Stimulated activated CD8-positive, alpha-beta memory T cell treated with anti-CD3 and anti-CD28 coated beads, Interleukin-15, amount 100 ng/mL, for 24 hours (primary cell): ENCODE results near the gene MTERF4.

Source experiments
- DNase-seq: peaks from one replicate; pipeline ENCODE4 v3.0.0-alpha.2; 2020; ENCODE audit warnings: low read depth

MTERF4 gene

DNA sequence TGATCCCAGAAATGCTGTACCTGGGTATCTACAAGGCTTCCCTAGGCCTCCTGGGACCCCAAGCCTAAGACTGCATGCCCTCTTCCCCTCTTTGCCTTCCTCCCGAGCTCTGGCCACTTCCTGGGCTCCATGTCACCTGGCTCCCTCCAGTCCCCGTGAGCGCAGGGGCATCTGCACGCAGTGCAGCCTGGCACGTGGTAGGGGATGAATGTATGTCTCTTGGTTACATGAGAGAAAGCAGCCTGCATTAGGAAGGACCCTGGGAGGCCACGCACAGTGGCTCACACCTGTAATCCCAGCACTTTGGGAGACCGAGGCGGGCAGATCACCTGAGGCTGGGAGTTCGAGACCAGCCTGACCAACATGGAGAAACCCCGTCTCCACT lies 31.3 kb upstream of the MTERF4 start:
- no peak for DNase-seq

- DNase-seq: no peak
Observed at GRCh38 chr2:241132538-241133435, 30.7 kb upstream of the MTERF4 start.

DNA sequence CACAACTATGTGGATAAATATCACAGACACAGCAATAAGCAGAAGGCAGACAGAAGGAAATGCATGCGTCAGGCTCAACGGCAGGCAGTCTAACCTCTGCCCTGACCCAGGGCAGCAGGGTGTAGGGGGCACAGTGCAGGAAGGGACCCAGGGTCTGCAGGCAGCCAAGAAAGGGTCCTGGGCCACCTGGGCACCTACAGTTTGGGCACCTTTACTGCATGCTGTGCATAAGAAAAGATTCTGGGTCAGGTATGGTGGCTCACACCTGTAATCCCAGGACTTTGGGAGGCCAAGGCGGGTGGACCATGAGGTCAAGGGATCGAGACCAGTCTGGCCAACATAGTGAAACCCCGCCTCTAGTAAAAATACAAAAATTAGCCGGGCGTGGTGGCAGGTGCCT lies 29.4 kb upstream of the MTERF4 start:
- no peak for DNase-seq

- DNase-seq: no peak
Observed at GRCh38 chr2:241130316-241130715, 28.2 kb upstream of the MTERF4 start.

GRCh38 chr2:241129086-241129871 lies 27.2 kb upstream of the MTERF4 start:
- DNase-seq: no peak

DNA sequence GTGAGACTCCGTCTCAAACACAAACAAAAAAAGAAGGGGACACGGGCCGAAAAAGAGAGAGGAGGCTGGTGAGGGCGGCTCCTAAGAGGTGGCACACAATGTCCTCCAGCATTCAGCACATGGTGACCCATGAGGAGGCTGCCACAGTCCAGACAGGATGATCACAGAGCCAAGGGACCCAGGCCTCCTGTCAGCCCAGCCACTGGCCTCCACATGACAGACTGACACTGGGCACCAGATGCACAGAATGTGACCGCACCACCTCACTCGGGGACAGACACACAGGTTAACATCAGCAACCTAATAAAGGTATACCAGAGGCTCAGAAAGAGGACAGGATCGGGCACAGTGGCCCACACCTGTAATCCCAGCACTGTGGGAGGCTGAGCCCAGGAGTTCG lies 26.2 kb upstream of the MTERF4 start:
- DNase-seq: no peak

- no peak for DNase-seq
Observed at GRCh38 chr2:241126771-241127202, 24.7 kb upstream of the MTERF4 start.

- DNase-seq: no peak
Observed at GRCh38 chr2:241126201-241126611, 24.1 kb upstream of the MTERF4 start.

- DNase-seq: no peak
Observed at GRCh38 chr2:241125626-241126025, 23.5 kb upstream of the MTERF4 start.

DNA sequence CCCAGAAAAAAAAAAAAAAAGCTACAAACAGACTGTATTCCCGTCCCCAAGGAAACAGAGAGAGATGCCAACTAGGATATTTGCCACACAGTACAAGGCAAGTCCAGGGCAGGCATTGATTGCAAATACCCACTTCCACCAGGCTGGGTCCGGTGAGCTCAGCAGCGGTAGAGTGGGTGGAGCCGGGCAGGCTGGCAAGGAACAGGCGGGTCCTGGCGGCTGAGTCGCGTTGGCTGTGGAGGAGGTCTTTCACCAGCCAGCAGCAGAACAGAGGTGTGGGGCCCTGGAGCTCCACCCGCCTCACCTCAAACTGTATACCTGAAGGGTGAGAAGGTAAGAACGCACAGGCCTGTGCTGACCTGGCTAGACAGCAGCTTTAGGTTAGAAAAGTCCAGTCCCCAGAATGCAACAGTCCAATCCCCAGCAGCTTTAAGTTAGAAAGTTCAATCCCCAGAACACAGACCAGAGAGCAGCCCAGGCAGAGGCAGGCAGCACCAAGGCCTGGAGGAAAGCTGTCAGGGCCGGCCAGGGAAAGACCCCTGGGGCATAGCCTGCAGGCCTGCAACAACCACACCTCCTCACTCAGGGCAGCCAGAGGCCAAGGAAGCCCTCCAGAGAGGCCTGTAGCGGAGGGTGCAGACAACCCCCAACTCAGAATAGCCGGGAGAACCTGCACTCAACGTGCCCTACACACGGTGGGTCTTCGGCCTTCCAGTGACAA lies 21.9 kb upstream of the MTERF4 start:
- DNase-seq: no peak

- no peak for DNase-seq
Observed at GRCh38 chr2:241122376-241123002, 20.4 kb upstream of the MTERF4 start.

- DNase-seq: no peak
Observed at GRCh38 chr2:241121008-241121407, 18.9 kb upstream of the MTERF4 start.

DNA sequence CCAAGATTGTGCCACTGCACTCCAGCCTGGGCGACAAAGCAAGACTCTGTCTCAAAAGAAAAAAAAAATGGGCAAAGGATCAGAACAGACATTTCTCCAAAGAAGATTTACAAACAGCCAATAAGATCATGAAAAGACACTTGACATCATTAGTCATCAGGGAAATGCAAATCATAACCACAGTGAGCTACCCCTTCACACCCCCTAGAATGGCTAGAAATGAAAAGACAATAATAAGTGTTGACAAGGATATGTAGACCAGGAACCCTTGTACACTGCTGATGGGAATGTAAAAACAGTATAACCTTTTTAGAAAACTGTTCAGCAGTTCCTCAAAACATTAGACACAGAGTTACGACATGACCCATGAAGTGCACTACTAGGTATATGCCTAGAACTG lies 18.4 kb upstream of the MTERF4 start:
- no peak for DNase-seq

- no peak for DNase-seq
Observed at GRCh38 chr2:241118737-241119505, 16.8 kb upstream of the MTERF4 start.

- no peak for DNase-seq
Observed at GRCh38 chr2:241116606-241117560, 14.8 kb upstream of the MTERF4 start.

DNA sequence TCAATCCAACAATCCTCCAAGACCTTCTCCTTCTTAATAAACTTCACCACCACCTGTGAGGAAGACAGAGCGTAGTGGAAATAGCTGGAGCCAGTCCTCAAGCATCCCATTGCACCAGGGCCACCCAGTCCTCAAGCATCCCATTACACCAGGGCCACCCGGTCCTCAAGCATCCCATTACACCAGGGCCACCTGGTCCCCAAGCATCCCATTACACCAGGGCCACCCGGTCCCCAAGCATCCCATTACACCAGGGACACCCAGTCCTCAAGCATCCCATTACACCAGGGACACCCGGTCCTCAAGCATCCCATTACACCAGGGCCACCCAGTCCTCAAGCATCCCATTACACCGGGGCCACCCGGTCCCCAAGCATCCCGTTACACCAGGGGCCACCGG lies 13.3 kb upstream of the MTERF4 start:
- DNase-seq: no peak

DNA sequence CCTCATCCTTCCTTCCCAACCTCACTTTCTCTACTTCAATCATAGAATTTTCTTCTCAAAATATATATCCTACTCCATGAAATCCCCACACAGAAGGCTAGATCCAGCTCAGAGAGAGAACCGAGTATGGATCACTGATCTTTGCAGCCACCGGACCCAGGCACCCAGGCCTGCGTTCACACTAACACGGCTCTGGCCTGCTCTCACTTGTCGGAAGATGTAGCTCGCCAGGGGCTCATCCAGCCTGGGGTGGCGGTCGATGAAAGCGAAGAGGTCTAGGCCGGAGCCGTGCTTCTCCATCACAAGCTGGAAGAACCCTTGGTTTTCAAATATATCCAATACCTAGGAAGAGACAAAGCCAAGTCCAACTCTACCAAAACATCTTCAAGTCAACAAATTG lies 12.7 kb upstream of the MTERF4 start:
- DNase-seq: no peak

- DNase-seq: no peak
Observed at GRCh38 chr2:241112592-241112991, 10.5 kb upstream of the MTERF4 start.

DNA sequence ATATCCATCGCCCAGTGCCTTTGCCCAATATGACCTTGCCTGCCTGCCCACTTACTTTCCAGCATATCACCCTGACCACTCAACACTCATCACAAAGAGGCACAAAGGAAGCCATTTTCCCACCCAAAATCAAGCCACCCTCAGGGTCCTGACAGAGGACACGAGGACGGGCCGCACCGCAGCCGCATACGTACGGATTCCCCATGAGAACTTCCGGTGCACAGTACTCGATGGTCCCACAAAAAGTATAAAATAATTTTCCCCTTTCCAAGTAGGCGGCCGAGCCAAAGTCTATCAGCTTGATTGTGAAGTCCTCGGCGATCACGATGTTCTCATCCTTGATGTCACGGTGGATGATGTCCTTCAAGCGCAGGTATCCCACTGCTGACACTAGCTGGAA lies 10.0 kb upstream of the MTERF4 start:
- DNase-seq: no peak

DNA sequence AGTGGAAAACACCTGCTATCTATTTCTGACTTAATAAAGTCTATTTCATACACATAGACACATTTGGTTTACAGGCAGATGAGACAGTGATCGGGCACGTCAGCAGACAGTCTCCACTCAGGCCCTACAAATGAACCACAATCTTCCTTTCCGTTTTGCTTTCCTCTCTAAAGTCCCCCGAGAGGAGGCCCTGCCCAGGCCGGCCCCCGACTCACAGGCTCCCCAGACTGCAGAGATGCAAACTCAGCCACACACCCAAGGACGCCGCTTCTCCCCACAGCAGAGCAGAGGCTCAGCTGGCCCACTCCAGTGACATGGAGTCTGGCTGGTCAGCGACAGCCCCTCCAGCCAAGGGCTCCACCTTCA lies 9.3 kb upstream of the MTERF4 start:
- DNase-seq: no peak
